ENCODE results near the gene ZNRF4.

Gene ZNRF4

GRCh38 chr19:5434351-5434917, 20.8 kb upstream of the ZNRF4 start:
- TF ChIP-seq EZH2phosphoT487 (IDR thresholded peaks at IDR 0.05; ENCODE audit: low read depth) = no peak
- no peak for TF ChIP-seq CTCF (IDR thresholded peaks at IDR 0.05; ENCODE audit: low read depth, low read length)
- no peaks in the 10 kb centered on the region for H3K9me3 ChIP-seq (ENCODE audit: insufficient read depth, low read length)
- no peaks in the 10 kb centered on the region for H3K36me3 ChIP-seq (replicated peaks; ENCODE audit: low read depth, low read length)
- no peaks in the 10 kb centered on the region for H3K4me1 ChIP-seq (ENCODE audit: low read length)
- no peaks in the 10 kb centered on the region for H4K20me1 ChIP-seq (ENCODE audit: insufficient read depth, low read length)
- no peaks in the 10 kb centered on the region for H3K27me3 ChIP-seq (ENCODE audit: low read depth, low read length)
- H3K9ac ChIP-seq (ENCODE audit: low read length) = no peak overlapping the region
- H3K4me2 ChIP-seq (ENCODE audit: low read length) = no peak overlapping the region
- H2AFZ ChIP-seq (ENCODE audit: low read depth, low read length) = no peak overlapping the region
- no peak overlapping the region for H3K27ac ChIP-seq (ENCODE audit: low read length)
- H3K79me2 ChIP-seq (ENCODE audit: low read length) = no peaks in the 10 kb centered on the region
- no peak overlapping the region for H3K4me3 ChIP-seq (ENCODE audit: low read length)

- no peak overlapping the region for H3K9ac ChIP-seq (ENCODE audit: low read length)
- H3K36me3 ChIP-seq (replicated peaks; ENCODE audit: low read depth, low read length) = no peaks in the 10 kb centered on the region
- H3K4me1 ChIP-seq (ENCODE audit: low read length) = no peaks in the 10 kb centered on the region
- no peaks in the 10 kb centered on the region for H4K20me1 ChIP-seq (ENCODE audit: insufficient read depth, low read length)
- no peaks in the 10 kb centered on the region for H3K27me3 ChIP-seq (ENCODE audit: low read depth, low read length)
- H3K27ac ChIP-seq (ENCODE audit: low read length) = no peak overlapping the region
- no peaks in the 10 kb centered on the region for H3K79me2 ChIP-seq (ENCODE audit: low read length)
- H2AFZ ChIP-seq (ENCODE audit: low read depth, low read length) = no peak overlapping the region
- H3K4me3 ChIP-seq (ENCODE audit: low read length) = no peak overlapping the region
- no peaks in the 10 kb centered on the region for H3K9me3 ChIP-seq (ENCODE audit: insufficient read depth, low read length)
- no peak for TF ChIP-seq CTCF (IDR thresholded peaks at IDR 0.05; ENCODE audit: low read depth, low read length)
- TF ChIP-seq EZH2phosphoT487 (IDR thresholded peaks at IDR 0.05; ENCODE audit: low read depth) = no peak
- no peak overlapping the region for H3K4me2 ChIP-seq (ENCODE audit: low read length)
Observed at GRCh38 chr19:5434970-5435641, 20.1 kb upstream of the ZNRF4 start.

- H3K79me2 ChIP-seq (ENCODE audit: low read length) = no peaks in the 10 kb centered on the region
- H3K36me3 ChIP-seq (replicated peaks; ENCODE audit: low read depth, low read length) = no peaks in the 10 kb centered on the region
- no peaks in the 10 kb centered on the region for H3K4me1 ChIP-seq (ENCODE audit: low read length)
- H3K4me2 ChIP-seq (ENCODE audit: low read length) = no peak overlapping the region
- H2AFZ ChIP-seq (ENCODE audit: low read depth, low read length) = no peak overlapping the region
- no peak overlapping the region for H3K27ac ChIP-seq (ENCODE audit: low read length)
- H3K9me3 ChIP-seq (ENCODE audit: insufficient read depth, low read length) = no peaks in the 10 kb centered on the region
- no peaks in the 10 kb centered on the region for H4K20me1 ChIP-seq (ENCODE audit: insufficient read depth, low read length)
- TF ChIP-seq EZH2phosphoT487 (IDR thresholded peaks at IDR 0.05; ENCODE audit: low read depth) (no peak), CTCF (IDR thresholded peaks at IDR 0.05; ENCODE audit: low read depth, low read length) (no peak)
- no peak overlapping the region for H3K9ac ChIP-seq (ENCODE audit: low read length)
- no peaks in the 10 kb centered on the region for H3K27me3 ChIP-seq (ENCODE audit: low read depth, low read length)
- no peak overlapping the region for H3K4me3 ChIP-seq (ENCODE audit: low read length)
Observed at GRCh38 chr19:5435642-5436017, 19.6 kb upstream of the ZNRF4 start.

GRCh38 chr19:5436106-5436947, 18.9 kb upstream of the ZNRF4 start:
- Histone ChIP-seq H3K36me3 (replicated peaks; ENCODE audit: low read depth, low read length) (no peaks in the 10 kb centered on the region), H3K4me2 (ENCODE audit: low read length) (no peak overlapping the region), H3K4me1 (ENCODE audit: low read length) (no peaks in the 10 kb centered on the region), H3K27ac (ENCODE audit: low read length) (no peak overlapping the region), H3K4me3 (ENCODE audit: low read length) (no peak overlapping the region), H2AFZ (ENCODE audit: low read depth, low read length) (no peak overlapping the region), H3K27me3 (ENCODE audit: low read depth, low read length) (no peaks in the 10 kb centered on the region), H4K20me1 (ENCODE audit: insufficient read depth, low read length) (no peaks in the 10 kb centered on the region), H3K79me2 (ENCODE audit: low read length) (no peaks in the 10 kb centered on the region), H3K9ac (ENCODE audit: low read length) (no peak overlapping the region), H3K9me3 (ENCODE audit: insufficient read depth, low read length) (no peaks in the 10 kb centered on the region)
- TF ChIP-seq EZH2phosphoT487 (IDR thresholded peaks at IDR 0.05; ENCODE audit: low read depth) = no peak
- TF ChIP-seq CTCF (IDR thresholded peaks at IDR 0.05; ENCODE audit: low read depth, low read length) = no peak

Measured in OCI-LY3 (cell line).